ENCODE data around the gene UBE2D3. TPM values are rescaled to one million over a fixed set of nuclear protein-coding genes. Genes with fewer than 3 reads are reported as not detected.
"Not testable (repeated sequence)": the region's sequence is repeated elsewhere in the genome, so short reads cannot be mapped to it uniquely, and the experiment has no call there.

UBE2D3 gene
- polyA plus RNA-seq, 12 donors = 267 to 626 (median 287) TPM

- DNase-seq = no peak
These were observed 15.9 kb upstream of the UBE2D3 start for GRCh38 chr4:102843273-102843672.

DNA sequence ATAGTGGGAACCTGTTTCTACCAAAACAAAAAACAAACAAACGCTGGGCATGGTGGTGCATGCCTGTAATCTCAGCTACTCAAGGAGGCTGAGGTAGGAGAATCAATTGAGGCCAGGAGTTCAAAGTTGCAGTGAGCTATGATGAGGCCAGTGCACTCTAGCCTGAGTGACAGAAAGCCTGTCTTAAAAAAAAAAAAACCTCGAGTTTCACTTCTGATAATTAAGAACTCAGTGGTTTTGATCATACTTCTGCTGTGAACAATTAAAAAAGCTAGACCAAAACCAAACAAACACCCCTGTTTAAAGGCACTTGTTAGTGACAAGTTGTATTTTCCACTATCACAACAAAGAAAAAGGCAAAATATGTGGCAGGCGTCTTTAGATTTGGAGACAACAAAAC lies 15.0 kb upstream of the UBE2D3 start:
- no peak for DNase-seq

DNA sequence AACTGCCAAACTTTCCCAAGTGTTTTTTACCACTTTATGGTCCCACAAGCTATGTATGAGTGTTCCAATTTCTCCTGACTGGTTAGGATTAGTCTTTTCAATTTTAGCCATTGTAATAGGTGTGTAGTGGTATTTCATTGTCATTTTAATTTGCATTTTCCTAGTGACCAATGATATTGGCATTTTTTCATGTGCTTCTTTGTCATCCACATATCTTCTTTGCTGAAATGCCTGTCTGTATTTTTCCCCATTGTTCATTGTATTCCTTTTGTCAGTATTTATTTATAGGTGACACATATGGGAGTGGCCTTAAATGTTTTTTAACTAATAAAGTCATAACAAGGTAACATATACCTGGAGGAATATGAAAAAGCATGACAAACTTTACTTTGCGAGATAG lies 9.2 kb upstream of the UBE2D3 start:
- no peak for DNase-seq

DNA sequence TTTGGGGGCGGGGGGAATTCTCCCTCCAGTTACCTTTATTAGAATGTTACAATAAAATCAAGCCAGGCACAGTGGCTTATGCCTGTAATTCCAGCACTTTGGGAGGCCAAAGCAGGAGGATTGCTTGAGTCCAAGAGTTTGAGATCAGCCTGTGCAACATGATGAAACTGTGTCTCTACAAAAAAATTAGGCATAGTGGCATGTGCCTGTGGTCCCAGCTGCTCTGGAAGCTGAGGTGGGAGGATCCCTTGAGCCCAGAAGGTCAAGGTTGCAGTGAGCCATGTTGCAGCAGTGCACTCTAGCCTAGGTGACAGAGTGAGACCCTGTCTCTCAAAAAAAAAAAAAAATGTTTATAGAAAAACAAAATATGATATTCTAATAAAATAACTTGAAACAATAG lies 5.3 kb upstream of the UBE2D3 start:
- DNase-seq = no peak

- no peak for DNase-seq
These were observed 4.8 kb upstream of the UBE2D3 start for GRCh38 chr4:102832105-102832504.

GRCh38 chr4:102829803-102830202 lies 2.5 kb upstream of the UBE2D3 start:
- no peak for DNase-seq

DNA sequence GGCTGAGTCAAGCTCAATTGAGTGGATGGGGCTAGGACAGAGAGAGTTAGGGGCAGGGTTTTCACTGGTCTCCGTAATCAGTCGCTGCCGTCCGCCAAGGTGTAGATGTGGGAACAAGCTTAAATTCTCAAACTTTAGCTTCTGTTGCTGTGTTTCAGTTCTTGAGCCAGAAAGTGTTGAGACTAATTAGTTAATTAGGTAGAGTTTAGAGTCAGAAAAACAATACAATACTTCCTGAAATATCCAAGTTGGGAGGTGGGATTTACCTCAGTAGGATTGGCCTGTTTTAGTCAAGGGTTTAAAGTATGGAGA lies 1.1 kb upstream of the UBE2D3 start:
- no peak for DNase-seq

- DNase-seq = peak; percentile 100
These were observed 534 bp upstream of the UBE2D3 start for GRCh38 chr4:102827674-102828496.

DNA sequence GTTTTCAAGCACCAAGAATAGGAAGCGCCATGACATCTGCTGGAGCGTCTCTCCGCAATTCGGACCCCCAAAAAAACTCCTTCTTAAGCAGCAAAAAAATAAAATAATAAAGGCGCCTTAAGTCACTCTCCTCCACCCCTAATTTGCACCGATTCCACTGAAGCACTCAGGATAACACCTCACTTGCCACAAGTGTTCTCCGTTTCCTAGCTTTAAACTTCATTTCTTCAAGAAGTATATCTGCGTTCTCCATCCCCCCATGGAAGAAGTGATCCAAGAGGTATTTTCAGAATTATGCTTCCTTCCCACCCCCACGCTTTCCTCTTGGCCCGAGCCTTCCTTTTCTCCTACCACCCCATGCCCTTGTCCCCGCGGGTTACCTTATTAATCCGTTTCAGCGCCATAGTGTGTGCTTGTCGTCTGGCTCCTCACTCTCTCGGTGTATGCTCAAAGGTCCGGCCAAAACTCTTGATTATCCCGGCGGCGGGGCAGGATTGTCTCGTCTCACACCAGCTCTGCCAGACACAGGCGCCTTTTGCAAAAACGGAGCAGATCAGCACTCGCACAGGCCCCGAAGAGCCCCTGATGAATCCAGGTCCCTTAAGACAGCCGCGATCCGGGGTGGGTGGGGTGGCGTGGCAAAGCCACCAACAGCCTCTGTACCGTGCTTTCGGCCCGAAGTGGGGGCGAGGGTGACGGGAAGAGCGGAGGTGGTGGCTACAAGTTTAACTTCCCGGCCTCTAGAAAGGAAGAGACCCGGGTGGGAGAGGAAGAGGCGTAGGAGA lies 1.1 kb downstream of the UBE2D3 start:
- DNase-seq = peak; percentile 7

DNA sequence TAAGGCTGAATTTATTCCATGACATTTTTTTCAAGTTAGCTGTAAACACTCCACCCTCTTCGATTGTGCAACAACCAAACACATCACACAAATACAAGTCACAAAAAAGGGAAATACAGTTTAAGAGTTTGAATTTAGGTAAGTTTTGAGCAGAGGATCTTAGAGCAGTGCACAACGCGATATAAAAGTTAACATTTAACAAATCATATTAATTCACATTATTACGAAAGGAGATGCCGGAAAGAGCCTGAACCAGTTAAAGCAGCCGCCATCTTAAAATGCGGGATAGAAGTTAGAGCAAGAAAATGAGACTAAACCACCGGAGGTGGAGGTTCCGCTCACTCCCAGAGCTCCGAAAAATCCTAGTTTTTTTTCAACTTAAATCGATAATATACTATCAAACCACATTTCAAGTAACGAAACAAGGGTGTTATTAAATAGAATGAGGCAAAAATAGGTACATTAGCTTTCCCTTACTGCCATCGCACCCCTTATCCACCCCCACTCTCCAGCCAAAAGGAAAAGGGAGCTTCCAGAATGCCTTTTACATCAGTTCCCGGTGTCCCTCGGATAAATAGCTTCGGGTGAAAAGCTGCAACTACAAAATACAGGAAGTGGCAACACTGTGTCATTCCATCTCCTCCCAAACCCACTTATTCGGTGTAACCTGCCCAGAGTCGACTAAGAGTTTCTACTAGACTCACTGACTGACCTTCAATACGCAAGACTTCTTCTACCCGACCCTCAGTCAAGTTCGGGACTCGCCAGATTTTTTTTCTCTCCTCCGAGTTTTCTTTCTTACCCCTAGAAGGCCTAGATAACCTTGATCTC lies 1.9 kb downstream of the UBE2D3 start:
- DNase-seq = peak; percentile 69

GRCh38 chr4:102824398-102824797 lies 3.0 kb downstream of the UBE2D3 start:
- DNase-seq = no peak

DNA sequence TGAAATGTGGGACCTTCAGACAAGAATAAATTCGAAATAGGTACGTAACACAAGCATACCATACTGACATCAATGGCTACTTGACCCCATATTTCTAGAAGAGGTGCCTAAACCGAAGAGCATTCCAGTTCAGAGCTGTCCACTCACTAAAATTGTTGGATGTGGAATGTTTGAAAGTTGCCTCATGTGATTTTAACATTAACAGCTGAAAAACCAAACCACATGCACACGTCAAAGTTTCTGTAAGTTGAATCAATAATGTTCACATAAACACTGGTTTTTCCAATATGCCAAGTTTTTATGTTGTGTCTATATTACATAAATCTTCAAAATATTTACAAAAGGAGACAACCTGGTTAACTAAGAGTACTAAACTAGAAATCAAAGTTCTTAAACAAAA lies 3.5 kb downstream of the UBE2D3 start:
- no peak for DNase-seq

DNA sequence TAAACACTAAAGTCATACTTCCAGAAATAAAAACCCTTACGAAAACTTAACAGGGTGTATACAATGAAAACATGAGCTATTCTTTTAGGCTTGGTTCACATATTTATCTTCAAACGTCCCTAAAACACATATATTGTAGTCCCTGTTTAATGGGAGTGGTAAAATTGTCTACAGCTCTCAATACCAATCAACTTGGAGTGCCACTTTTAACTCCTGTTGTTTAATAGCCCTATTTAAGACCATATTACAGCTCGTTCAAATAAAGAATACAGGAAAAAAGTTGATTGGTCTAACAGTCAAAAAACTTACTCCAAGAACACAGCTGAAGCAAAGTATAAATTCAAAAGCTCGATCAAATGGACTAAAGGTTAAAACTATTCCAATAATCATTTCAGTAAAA lies 3.9 kb downstream of the UBE2D3 start:
- DNase-seq = no peak

DNA sequence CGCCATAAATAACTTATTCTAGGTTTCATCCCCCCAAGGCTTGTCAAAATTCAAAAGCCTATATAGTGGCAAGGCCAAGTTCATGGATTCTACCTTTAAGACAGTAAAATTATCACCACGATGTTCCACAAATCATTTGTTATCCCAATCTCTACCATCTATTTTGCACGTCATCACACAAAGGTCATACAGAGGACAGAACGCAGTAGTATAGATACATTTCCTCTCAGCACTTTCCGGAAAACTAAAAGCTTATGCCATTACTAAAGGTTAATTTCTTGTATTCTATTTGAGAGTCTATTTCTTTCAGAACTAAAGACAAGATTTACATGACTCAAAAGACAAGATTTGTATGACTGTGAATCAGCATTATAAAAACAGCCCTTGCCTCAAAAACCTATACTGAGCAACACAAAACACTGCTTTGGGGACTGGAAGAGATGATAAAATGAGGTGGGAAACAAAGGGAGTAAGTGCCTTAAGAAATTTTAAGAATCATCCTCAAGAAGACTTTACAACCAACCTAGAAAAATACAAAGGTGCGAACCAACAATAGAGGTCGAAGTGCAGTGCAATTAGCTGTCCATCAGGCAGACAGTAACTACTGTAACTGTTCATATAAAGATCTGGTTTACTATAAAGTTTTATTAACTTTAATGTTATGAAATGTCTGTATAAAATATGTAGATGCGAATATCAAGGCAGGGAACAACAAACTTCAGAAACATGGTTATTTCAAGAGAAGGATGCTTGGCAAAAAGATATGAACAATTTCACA lies 7.6 kb downstream of the UBE2D3 start:
- no peak for DNase-seq

DNA sequence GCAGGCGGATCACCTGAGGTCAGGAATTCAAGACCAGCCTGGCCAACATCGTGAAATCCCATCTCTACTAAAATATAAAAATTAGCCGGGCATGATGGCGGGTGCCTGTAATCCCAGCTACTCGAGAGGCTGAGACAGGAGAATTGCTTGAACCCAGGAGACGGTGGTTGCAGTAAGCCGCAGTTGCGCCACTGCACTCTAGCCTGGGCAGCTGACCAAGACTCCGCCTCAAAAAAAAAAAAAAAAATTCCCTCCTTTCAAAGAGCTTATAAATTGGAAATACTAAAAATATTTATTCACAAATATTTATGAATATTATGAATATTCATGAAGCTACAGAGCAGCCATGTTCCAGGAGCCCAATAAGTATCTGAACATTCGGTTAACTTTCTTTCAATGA lies 8.3 kb downstream of the UBE2D3 start:
- DNase-seq = not testable (repeated sequence)

DNA sequence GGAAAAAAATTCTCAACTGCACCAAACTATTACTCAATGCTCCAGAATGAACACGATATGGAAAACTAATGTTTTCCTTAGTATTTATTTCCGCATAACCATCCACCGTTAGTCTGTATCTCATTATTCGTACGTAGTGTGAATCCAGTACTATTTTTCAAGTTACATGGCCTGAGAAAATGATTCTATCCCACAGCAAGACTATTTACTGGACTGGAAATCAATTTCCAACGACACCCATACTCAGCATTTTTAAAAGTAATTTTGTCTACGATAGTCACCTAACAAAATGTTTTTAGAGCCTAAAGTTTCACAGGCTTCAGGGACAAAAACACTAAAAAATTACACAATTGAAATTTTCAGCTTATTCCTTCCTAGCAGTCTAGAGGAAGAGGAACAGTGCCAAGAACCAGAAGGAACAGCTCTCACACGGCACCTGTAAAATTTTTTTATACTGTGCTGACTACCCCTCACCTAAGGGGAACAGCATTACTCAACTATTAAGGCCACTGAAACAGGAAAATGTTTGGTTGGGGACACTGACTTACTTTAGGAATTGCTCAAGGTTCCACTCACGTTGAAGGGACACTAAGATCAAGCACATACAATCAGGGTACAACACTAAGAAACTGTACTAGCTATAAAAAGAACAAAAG lies 9.6 kb downstream of the UBE2D3 start:
- no peak for DNase-seq

DNA sequence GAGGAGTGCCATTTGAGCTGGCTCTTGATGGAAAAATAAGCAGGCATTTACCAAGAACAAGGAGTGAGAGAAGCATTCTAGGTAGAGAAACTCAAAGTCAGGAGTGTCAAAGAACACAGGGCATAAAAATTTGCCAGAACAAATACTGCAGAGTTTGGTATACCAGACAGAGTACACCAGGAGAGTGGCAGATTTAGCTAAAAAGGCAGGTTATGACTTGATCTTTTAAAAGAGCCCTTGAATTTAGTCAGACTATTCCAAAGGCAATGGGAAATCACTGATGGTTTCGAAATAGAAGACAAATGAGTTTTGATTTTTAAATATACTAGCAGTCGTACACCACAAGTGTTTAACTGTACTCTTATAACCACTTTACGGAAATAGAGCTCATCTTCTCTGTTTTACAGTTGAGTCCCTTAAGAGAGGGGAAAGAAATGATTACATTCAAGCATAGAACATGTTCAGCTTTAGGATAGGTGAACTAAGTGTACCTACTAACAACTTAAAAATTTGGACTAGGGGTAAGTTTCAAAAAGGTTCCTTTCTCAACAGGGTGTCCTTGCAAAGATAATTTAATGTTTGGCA lies 10.2 kb downstream of the UBE2D3 start:
- no peak for DNase-seq

- DNase-seq = no peak
These were observed 11.4 kb downstream of the UBE2D3 start for GRCh38 chr4:102815981-102816380.

DNA sequence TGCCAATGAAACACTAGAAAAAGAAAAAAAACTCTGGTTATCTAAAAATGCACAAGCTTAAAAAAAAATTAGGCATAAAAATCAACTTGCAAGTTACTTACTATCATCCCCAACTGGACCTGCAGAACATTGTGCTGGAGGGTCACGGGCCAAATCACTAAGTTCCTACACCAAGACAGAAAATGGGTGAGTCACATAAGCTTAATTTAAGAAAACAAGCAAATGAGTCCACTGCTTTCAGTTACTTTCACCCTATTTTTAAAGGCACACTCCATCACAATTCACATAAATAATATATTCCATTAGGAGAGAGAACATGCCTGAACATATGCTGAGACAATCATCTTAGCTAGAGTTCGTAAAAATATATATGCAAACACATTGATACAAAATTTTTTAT lies 17.7 kb downstream of the UBE2D3 start:
- no peak for DNase-seq

DNA sequence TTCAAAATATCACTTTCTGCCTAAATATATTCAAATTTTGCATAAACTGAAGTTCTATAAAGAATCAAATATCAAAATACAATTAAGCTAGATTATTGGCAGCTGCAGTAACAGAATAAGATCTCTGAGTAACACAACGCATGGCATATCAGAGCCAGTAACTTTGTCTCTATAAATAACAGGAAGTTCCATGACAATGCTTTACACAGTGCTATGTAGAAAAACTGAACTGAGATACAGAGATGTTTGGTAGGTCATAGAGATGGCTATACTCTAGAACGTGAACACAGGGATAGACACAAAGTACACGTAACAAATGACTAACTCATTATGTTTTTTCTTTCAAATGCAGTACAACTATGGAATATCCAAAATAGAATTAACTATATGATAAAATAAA lies 18.2 kb downstream of the UBE2D3 start:
- DNase-seq = no peak

DNA sequence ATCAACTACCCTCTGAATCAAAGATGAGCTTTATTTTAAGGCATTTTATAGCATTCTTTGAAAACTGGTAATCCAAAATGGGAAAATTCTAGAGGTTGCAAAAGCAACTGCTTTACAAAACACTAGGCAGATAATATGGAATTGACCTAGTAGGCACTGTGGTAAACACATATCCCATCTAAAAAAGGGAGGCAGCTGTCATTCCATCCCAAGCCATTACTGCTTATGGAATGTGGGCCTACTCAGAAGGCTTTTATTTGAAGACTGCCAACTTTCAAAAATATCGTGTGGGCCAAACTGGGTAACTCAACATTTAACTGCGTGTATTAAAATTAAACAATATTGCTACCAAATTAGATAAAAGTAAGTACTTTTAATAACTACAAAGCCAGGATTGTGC lies 19.3 kb downstream of the UBE2D3 start:
- no peak for DNase-seq
